Fibroblast of the aortic adventitia (primary cell): ENCODE measurements around the gene CXCL16. TPM values are rescaled to one million over a fixed set of nuclear protein-coding genes. Genes with fewer than 3 reads are reported as not detected.

ENCODE experiments used
- DNase-seq: peaks from one replicate; pipeline ENCODE4 v3.0.0-alpha.2; 2010; ENCODE audit warnings: low read depth
- H3K4me3 ChIP-seq: 2 replicates; pipeline ENCODE4 v1.5.1; 2011; ENCODE audit warnings: low read depth, mild to moderate bottlenecking, control low read depth, low read length, moderate library complexity
- CTCF ChIP-seq: IDR thresholded peaks from 2 replicates; pipeline ENCODE4 v1.5.1; 2011; ENCODE audit warnings: mild to moderate bottlenecking, low read length, control low read depth, inconsistent platforms; ENCODE audit not compliant: insufficient read depth
- total RNA-seq: library from RNA; depleted of rRNA; stranded (reverse); fragments of >200 nt; gene quantifications from 2 replicates; pipeline ENCODE4 v1.2.3, GENCODE V29; 2012; ENCODE audit warnings: low replicate concordance

CXCL16 gene
- total RNA-seq, 1 donor, result 2.6 TPM

GRCh38 chr17:4724650-4725049, 15.1 kb downstream of the CXCL16 start:
- DNase-seq, result no peak
- TF ChIP-seq CTCF, result no peak
- H3K4me3 ChIP-seq, result no peak overlapping the region

DNA sequence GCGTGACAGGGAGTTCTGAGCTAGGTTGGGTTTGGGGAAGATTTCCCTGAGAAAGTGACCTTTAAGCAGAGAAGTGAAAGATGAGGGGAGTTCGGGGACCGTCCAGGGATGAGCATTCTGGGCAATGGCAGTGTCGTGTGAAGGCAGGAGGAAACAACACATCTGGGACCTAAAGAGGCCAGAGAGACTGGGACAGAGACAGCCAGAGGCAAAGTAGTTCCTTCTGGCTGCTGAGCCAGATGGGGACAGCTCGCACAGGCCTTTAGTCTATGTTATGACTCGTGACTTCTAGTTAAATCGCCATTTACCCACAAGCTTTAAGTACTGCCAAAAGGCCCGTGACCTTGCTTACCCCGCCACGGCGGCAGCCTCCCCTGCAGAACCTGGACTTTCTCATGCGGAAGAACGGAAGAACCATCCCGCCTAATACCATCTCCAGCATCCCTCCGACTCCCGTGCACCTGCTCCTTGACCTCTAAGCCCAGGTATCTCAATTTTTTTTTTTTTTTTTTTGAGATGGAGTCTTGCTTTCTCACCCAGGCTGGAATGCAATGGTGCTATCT, 17.0 kb downstream of the CXCL16 start:
- no peak overlapping the region for H3K4me3 ChIP-seq
- TF ChIP-seq CTCF, result no peak
- DNase-seq, result no peak

GRCh38 chr17:4721203-4722135, 18.3 kb downstream of the CXCL16 start:
- TF ChIP-seq CTCF, result no peak
- no peak overlapping the region for H3K4me3 ChIP-seq
- peak; percentile 73 for DNase-seq

GRCh38 chr17:4720787-4721186, 18.9 kb downstream of the CXCL16 start:
- no peak for DNase-seq
- no peak overlapping the region for H3K4me3 ChIP-seq
- no peak for TF ChIP-seq CTCF

GRCh38 chr17:4719684-4720221, 20.0 kb downstream of the CXCL16 start:
- TF ChIP-seq CTCF, result no peak
- H3K4me3 ChIP-seq, result no peak overlapping the region
- no peak for DNase-seq

DNA sequence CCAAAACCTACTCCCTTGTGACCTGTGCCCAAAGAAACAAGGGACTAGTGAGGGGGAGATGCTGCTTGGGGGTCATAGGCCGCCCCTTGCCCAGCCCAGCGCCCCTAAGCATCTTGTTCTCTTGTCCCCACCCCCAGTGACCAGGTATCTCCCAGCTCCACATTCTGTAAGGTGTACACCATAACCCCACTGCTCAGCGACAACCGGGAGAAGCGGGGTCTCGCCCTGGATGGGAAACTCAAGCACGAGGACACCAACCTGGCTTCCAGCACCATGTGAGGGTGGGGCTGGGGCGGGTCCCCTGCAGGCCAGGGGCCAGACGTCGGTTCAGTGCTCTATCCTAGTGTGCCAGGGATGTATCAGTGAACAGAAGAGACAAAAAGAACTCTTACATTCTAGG, 20.6 kb downstream of the CXCL16 start:
- DNase-seq, result no peak
- TF ChIP-seq CTCF, result no peak
- H3K4me3 ChIP-seq, result no peak overlapping the region
